Activated naive CD8-positive, alpha-beta T cell treated with anti-CD3 and anti-CD28 coated beads, Interleukin-2, amount 50 U/mL, for 16 hours (primary cell): Measurements from ENCODE around the gene IGSF10.

Experiments
- DNase-seq: peaks from one replicate; pipeline ENCODE4 v3.0.0-alpha.2; 2020; ENCODE audit warnings: low read depth, low spot score

The IGSF10 gene

DNA sequence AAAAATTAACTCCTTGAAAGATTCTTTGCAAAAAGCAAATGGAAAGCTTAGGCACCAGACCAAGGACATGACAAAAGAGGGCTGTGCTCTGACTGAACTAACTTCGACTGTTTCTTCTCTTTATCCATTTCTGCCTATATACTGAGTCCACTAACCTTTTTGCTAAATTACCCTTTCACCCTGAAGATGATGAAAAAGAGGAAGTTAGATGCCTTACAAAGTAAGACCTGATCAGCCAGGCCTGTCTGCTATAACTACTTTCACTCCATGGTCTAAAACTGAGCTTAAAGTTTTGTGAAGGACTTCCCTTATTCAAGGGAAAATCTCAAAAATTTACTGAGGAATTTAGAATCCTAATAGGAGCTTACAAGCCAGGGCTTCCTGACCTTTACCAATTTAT lies 6.2 kb upstream of the IGSF10 start:
- DNase-seq = no peak

DNA sequence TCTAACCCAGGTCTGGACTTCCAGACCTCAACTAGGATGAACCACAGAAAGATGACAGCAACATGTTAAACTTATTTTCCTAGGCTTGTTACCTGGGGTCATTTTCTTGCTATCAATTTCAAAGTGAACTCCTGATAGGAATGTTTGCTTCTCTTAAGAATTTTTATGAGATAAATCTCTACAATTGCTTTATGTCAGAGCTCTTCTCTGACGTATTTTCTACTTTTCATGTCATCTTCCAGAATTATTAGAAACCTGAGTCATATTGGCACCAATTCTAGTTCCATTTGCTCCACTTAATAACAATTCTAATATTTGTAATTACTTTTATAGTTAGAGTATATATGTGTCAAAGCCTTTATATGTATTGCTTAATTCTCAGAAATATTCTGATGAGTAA lies 2.1 kb upstream of the IGSF10 start:
- no peak for DNase-seq

DNA sequence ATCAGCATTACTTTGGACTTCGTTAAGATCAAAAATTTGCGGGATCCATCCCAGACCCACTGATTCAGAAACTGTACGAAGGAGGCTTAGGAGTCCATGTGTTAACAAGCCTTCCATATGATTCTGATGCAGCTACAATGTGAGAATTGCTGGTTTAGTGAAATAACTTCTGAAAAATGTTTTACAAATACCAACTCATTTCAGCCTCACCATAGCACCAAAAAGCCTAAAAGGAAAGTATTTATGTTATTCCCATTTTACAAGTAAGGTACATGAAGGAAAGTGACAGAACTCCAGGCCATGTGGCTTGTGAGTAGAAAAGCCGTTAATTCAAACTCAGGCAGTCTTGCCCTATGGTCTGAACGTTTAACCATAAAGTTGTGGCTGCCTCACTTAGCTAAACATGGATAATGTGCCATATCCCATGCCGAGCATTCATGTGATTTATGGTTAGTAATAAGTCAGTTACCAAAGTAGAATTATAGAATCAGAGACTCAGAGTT lies 1.5 kb upstream of the IGSF10 start:
- DNase-seq = no peak

DNA sequence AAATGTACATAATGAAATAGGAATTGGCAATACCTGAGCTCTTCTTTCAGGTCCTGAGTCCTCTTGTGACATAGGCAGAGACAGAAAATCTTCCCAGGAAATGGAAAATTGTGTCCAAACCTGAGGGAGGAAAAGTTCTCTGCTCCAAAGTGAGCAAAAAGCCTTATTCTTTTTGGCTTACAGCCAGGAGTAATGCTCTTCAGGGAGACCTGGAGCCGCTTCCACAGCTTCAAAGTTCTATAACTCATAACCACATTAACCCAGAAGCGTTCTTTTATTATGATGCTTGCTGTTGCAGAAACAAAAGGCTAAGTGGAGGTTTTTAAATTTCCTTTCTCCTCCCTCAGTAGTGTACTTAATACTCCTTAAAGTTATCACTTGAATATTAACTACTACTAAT lies 633 bp downstream of the IGSF10 start:
- no peak for DNase-seq

DNA sequence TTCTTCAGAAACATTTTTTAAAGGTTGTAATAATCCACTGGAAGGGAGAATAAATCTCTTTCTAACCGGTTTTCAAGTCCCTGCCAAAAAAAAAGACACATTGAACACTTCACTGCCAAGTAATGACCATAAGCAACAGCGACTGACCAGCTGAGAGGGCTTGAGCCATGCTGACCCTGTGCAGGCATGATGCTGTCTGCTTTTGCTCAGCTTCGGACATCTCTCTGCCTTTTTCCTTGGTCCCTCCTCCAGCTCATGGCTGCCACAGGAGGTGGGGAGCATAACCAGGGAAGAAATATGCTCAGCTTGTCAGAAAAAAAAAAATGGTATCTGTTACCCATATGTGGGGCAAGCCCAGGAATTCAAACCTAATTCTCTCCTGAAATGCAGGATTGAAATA lies 1.5 kb downstream of the IGSF10 start:
- no peak for DNase-seq

DNA sequence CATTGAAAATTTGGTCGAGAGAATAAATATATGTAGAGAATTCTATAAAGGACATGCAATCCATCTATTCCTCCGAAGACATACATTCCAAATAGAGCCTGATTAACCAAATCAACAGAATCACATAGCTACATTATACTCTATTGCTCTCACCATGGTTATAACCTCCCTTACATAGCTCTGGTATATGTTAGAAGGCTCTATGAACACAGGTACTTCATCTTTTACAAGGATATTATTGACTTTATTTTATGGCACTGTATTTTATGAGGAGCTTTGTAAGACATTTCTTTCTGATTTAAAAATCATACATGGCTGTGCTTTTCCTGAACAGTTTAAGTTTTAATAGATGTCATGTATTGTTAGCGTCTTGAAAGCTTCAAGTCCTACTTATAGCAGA lies 4.8 kb downstream of the IGSF10 start:
- no peak for DNase-seq

DNA sequence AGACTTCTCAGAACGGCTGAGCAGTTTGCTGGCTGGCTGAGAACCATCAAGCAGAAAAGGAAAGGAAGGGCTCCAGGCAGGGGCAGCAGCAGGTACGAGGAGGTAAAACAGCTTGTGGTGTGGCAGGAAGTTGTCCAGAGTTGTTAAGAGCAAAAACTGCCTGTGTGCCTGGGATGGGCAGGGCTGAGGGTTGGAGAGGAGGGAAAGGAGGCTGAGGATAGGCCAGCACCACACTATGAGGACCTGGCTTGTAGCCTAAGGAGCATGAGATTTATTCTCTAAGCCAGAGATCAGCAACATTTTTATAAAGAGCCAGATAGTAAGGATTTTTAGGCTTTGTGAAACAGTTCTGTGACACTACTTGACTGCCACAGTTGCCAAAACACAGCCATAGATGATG lies 8.0 kb downstream of the IGSF10 start:
- no peak for DNase-seq

DNA sequence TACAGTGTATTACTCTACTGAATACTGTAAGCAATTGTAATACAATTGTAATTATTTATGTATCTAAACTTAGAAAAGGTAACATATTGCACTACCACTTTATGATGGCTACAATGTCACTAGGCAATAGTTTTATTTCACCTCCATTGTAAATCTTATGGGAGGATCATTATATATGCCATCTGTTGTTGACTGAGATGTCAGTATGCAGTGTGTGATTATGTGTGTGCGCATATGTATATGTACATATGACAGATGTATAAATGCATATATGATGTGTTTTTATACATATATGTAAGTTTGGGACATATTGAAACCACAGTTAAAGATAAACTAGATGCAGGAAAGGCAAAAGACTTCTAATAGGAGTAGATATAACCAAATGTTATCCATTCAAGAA lies 8.5 kb downstream of the IGSF10 start:
- DNase-seq = no peak

DNA sequence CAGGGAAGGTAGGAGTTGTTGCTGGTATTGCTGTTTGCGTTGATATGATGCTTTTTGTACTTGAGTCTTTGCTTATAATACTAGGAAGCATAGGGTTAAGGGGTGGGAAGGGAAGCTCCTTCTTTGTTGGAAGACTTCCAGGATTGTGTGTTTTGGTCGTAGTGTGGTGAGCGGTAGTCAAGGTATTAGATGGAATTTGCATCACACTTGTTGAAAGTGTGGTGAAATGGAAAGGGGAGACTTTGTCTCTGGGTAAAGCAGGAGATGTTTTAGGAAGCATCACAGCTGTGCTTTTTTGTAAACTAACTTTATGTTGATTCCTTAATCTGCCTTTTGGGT lies 14.9 kb downstream of the IGSF10 start:
- DNase-seq = no peak

DNA sequence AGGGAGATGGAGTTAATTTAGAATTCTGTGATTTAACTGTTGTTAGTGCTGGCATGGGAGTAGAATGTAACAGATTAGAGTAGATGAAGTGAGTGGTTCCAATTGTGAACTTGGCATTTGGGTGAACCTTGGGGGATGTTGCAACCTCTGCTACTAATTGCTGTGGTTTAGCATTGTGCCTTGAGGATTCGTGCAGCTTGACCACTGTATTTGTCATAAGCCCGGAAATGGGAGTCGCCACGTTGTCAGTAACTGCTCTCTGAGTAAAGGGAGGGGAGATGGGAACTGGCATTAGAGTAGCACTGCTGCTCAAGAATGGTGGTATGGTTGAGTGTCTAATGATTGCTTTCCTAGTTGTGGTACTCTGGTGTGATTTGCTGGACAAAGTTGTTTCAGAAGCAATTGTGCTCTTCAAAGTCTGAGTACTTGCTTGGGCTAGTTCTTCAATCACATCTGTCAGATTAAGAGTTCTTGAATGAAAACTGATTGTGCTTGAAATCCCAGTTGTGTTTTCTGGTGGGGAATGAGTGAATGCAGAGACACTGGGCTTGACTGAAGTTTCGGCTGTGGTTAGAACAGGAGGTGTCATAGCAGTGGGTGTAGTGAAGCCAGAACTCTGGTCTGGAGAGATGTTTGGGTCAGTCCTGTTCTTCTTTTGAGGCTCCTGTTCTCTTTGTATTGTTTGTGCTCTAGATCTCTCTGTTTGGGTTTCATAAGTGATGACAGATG lies 15.4 kb downstream of the IGSF10 start:
- DNase-seq = no peak

DNA sequence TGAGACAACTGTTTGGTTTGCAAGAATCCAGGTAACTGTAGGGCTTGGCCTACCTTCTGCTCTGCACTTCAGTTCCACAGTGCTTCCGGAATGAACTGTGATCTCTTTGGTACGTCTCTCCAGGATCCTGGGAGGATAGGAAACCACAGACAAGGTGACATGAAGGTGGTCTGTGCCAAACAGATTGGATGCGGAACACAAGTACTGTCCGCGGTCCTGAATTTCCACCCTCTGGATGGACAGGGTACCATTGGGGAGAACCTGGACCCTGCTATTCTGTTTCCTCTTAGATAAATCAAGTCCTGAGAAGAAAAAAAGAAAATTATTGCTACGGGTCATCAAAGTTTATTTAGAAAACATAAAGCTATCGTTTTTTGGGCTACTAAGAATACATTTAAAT lies 17.3 kb downstream of the IGSF10 start:
- no peak for DNase-seq

DNA sequence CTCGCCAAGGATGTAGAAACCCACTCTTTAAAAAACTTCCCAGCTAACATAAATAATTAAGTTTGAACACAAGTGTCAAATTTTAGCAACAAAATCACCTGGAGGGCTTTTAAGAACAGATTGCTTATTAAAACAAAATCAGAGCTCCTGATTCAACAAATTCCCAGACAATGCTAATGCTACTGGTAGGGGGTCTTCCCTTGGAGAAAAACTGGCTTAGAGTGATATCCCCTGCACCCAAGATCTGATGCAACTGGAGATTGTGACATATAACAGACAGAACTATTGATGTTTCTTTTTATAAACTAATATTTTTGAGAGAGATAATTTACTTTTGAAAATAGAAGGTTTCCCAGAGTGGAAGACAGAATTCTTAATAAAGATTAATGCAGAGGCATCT lies 19.9 kb downstream of the IGSF10 start:
- no peak for DNase-seq

DNA sequence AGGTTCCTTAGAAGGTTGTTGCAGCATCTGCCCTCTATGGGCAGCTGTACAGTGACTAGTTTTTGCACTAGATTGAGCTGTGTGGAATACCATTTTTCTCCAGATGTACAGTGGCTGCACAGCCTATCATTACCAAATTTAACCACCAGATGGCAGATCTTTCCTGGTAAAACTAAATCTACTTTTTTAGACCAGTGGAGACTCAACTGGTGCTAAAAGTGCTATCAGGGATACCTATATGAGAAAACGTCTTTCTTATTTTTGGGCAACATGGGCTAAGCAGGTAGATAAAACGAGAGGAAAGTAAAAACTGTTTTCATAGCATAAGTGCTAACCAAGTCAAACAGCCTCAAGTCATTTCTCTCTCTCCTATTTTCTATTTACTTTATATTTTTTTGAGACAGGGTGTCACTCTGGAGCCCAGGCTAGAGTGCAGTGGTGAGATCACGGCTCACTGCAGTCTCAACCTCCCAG lies 21.2 kb downstream of the IGSF10 start:
- no peak for DNase-seq

DNA sequence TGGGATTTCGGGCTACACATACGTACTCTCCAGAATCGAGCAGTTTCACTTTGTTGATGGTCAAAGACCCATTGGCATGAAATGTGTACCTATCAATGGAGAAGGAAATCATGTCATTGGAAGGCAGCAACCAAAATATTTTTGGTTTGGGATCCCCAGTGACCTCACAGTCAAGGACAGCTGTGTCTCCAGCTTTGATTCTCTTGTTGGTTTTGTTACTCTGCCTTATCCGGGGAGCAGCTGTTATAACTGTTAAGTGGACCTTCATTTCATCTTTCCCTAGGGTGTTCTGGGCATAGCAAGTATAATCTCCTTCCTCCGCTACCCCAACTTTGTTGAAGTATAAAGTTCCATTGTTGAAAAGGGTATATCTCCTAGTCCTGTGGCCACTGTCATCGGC lies 23.0 kb downstream of the IGSF10 start:
- DNase-seq = no peak

DNA sequence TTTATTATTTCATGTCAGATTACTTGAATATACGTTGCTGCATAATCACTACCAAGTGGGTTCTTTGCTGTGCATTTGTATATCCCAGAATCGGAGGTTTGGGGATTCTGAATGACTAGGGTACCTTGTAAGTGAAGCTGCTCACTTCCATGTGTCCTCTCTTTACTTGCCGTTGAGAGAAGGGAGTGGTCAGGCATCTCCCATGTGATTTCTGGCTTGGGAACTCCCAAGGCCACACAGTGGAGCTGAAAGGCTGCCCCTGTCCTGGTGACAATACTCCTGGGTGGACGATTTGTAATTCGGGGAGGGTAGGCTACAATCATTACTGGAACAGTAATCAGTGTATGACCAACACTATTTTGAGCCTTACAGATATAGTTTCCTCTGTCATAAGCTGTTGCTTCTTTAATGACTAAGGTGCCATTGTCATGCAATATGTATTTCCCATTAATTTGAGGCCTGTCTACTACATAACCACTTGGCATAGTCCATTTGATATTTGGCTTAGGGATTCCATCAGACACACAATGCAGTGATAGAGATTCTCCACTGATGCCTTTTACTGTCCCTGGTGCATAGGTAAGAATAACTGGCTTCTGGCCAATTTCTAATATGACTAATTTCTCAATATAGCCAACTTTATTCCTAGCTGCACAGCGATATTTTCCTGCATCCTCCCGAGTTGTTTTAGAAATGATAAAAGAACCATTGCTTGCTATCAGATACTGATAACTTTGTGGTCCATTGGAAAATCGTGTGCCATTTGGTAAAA lies 24.0 kb downstream of the IGSF10 start:
- DNase-seq = no peak

DNA sequence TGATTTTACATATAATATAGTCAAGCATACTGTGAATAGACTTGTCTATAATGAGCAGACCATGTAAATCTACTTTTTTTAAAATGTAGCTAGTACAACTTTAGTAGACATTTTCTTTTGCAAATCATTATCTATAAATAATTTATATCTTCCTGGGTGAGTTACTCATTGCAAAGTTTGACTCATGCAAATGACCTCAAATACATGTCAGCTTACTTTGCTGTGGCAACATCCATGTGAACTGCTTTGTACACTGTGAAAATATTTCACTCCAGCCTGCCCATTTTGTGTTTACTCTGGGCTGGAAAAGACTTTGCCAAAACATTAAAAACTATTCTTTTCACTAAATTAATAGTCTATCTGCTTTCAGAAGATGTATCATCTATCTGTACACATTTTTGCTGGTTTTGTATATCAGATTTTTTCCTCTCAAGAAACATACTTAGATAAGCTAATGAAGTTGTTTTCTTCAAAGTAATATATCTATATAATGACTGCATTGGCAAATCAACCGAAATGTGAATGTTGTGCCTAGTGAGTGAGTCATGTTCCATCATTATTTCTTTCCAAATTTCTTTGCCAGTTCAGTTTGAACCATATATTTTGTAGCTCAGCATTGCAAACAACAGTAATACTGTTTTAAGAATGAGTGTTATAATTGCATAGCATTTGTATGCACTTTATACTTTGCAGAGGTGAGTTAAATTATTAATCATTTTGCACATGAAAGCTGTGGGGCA lies 26.5 kb downstream of the IGSF10 start:
- no peak for DNase-seq

DNA sequence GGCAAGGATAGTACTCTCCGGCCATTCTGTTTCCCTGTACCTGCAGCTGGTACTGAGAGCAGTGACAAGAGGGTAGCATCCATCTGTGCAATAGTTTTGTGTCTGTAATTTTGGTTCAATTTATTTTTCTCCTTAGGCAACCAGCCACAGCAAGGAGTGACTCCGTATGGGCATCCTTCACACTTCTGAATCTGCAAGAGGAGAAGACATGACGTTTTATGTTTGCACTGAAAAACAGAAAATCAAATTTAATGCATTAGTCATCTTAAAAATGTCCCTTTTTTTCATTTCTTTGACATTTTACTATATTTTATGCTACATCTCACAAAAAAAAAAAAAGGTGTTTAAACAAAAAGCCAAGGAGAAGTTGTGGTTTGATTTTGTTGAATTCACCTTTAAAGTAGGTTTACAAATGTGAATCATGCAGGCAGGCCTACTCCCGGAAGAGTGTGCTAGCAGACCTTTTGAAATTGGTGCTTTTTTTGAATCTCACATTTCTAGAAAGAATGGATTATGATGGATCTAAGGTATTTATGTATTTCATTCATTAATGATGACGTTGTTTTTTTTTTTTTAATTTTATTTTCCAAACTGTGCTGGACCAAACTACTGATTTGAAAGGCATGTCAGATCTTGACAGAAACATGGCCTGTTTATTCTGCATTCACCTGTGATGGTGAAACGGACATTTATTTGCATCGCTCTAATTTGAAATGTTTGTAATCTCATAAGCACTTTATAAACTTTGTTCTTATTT lies 28.1 kb downstream of the IGSF10 start:
- no peak for DNase-seq

DNA sequence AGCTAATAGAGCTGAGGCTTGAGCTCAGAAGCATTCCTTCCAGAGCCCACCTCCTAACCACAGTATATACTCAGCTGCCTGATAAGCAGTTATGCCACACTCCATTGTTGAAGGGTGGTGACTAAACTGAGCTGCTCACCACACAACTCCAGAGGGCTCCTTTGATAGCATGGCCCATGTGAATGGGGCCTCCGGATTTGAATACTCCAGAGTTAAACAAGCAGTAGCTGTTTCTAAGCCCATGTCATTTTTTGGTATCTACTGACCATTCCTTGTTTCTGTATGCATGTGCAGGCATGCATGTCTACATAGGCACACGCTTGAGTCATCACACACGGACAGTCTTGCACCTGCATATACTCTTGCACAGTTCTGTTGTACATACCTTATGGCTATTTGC lies 28.9 kb downstream of the IGSF10 start:
- no peak for DNase-seq

DNA sequence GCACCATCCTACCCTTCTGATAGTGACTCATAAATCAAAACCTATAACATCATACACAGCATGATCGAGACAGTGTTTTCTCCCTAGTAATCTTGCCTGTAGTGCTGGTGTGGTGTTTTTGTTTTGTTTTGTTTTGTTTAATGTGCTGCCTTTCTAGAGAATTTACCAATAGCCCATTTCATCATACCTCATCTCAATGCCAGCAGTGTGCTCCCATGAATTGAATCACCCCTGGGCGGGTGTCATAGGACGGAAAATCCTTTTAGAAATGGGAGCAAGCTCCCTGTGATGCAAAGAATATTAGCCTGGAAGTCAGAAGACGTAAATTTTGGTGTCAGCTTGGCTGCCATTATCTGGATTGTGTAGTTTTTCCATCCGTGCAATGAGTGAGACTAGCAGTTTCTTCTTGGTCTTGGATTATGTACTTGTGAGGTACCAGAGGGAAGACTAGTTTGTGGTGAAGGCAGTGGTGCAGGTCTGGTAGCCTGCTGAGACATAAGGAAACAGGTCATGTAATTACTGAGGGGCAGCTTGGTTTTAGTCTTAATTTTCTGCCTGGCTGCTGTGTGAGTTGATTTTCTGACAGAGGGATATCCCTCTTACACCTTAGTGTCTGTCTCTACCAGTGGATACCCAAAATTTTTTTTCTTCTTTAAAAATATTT lies 29.9 kb downstream of the IGSF10 start:
- no peak for DNase-seq

DNA sequence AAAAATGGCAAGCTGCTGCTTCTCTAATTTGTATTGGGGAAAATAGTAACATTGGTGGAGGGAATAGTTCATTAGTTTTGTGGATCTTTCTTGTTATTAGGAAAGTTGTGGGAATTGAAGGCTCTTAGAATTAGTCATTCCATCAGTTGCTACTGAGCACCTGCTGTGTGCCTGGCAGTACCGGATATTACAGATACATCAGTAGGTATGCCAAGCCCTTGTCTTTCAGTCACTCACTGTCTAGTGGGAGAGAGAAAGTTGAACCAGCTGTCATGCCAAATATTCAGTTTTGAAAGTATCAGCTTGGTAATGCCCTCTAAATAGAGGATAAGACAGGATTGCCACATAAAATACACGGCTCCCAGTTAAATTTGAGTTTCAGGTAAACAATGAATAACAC lies 32.5 kb downstream of the IGSF10 start:
- DNase-seq = no peak

DNA sequence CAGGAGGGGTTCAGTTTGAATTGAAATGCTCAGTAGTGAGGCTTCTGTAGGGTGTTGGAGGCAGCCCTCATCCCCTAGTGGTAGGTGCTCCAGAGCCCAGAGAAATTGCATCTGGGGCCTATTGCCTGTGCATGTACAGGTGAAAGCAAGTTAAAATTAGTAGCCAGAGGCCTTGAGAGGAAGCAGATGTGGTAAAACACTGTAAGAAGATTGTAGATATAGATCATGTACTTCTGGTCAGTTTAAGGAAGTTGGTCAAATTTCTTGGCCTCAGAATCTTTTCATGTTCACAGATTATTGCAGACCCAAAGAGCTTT lies 34.6 kb downstream of the IGSF10 start:
- no peak for DNase-seq
